H9 (cell line): Measurements from ENCODE around the gene TSPAN3. TPM values are rescaled to one million over a fixed set of nuclear protein-coding genes. Genes with fewer than 3 reads are reported as not detected.

Source experiments
- DNase-seq: peaks from one replicate; pipeline ENCODE4 v3.0.0-alpha.2; 2017
- H2AFZ ChIP-seq: one replicate; pipeline ENCODE4 v1.6.1; 2013; ENCODE audit warnings: mild to moderate bottlenecking, low read length, control low read depth, moderate library complexity
- H2AK5ac ChIP-seq: 2 replicates; pipeline ENCODE4 v1.6.1; 2013; ENCODE audit warnings: low read length, control low read depth, mixed read lengths; ENCODE audit not compliant: insufficient read length
- H2BK120ac ChIP-seq: one replicate; pipeline ENCODE4 v1.6.1; 2013; ENCODE audit warnings: low read depth, mild to moderate bottlenecking, low read length, control low read depth, inconsistent platforms; ENCODE audit not compliant: poor library complexity, severe bottlenecking
- H2BK12ac ChIP-seq: 2 replicates; pipeline ENCODE4 v1.6.1; 2013; ENCODE audit warnings: low read length, control low read depth, mixed read lengths, low read depth; ENCODE audit not compliant: insufficient read length
- H2BK15ac ChIP-seq: 2 replicates; pipeline ENCODE4 v1.6.1; 2013; ENCODE audit warnings: low read depth, low read length, control low read depth
- H2BK20ac ChIP-seq: one replicate; pipeline ENCODE4 v1.6.1; 2013; ENCODE audit warnings: low read depth, mild to moderate bottlenecking, low read length, control low read depth, inconsistent platforms; ENCODE audit not compliant: poor library complexity, severe bottlenecking
- H2BK5ac ChIP-seq: 2 replicates; pipeline ENCODE4 v1.6.1; 2013; ENCODE audit warnings: low read length, control low read depth, mixed read lengths; ENCODE audit not compliant: insufficient read length
- H3K14ac ChIP-seq: 2 replicates; pipeline ENCODE4 v1.6.1; 2013; ENCODE audit warnings: low read length, control low read depth; ENCODE audit not compliant: insufficient read depth
- H3K18ac ChIP-seq: 2 replicates; pipeline ENCODE4 v1.6.1; 2013; ENCODE audit warnings: low read depth, mild to moderate bottlenecking, mixed read lengths, low read length, control low read depth; ENCODE audit not compliant: insufficient read length
- H3K23ac ChIP-seq: 2 replicates; pipeline ENCODE4 v1.6.1; 2013; ENCODE audit warnings: low read length, control low read depth, mixed read lengths, low read depth; ENCODE audit not compliant: insufficient read length
- H3K23me2 ChIP-seq: 2 replicates; pipeline ENCODE4 v1.6.1; 2013; ENCODE audit warnings: low read depth, mild to moderate bottlenecking, mixed read lengths, low read length, control low read depth; ENCODE audit not compliant: insufficient read length, poor library complexity, severe bottlenecking
- H3K27ac ChIP-seq: 2 replicates; pipeline ENCODE4 v1.5.1; 2013; ENCODE audit warnings: low read length, control low read depth, mixed read lengths, low read depth; ENCODE audit not compliant: insufficient read length
- H3K27me3 ChIP-seq: 2 replicates; pipeline ENCODE4 v1.6.1; 2013; ENCODE audit warnings: low read length, control low read depth, inconsistent platforms; ENCODE audit not compliant: insufficient read depth
- H3K4ac ChIP-seq: 2 replicates; pipeline ENCODE4 v1.6.1; 2013; ENCODE audit warnings: low read depth, mild to moderate bottlenecking, control low read depth, inconsistent platforms, low read length, moderate library complexity
- H3K4me1 ChIP-seq: 2 replicates; pipeline ENCODE4 v1.6.1; 2013; ENCODE audit warnings: low read length, control low read depth, inconsistent platforms; ENCODE audit not compliant: insufficient read depth
- H3K4me2 ChIP-seq: 2 replicates; pipeline ENCODE4 v1.6.1; 2013; ENCODE audit warnings: low read length, control low read depth, mixed read lengths; ENCODE audit not compliant: insufficient read length, insufficient read depth
- H3K56ac ChIP-seq: 2 replicates; pipeline ENCODE4 v1.6.1; 2013; ENCODE audit warnings: low read depth, mild to moderate bottlenecking, mixed read lengths, low read length, control low read depth; ENCODE audit not compliant: insufficient read length
- H3K79me1 ChIP-seq: 2 replicates; pipeline ENCODE4 v1.6.1; 2013; ENCODE audit warnings: low read depth, mild to moderate bottlenecking, moderate library complexity, low read length, control low read depth, inconsistent platforms; ENCODE audit not compliant: insufficient read depth, poor library complexity, severe bottlenecking
- H3K79me2 ChIP-seq: 2 replicates; pipeline ENCODE4 v1.6.1; 2013; ENCODE audit warnings: low read length, control low read depth, inconsistent platforms; ENCODE audit not compliant: insufficient read depth
- H3K9ac ChIP-seq: 2 replicates; pipeline ENCODE4 v1.6.1; 2013; ENCODE audit warnings: low read length, control low read depth, mixed read lengths; ENCODE audit not compliant: insufficient read length; ENCODE audit errors: extremely low read depth
- H3K9me3 ChIP-seq: one replicate; pipeline ENCODE4 v1.6.1; 2013; ENCODE audit warnings: low read depth, low read length, inconsistent platforms; ENCODE audit not compliant: control insufficient read depth
- H3T11ph ChIP-seq: one replicate; pipeline ENCODE4 v1.6.1; 2013; ENCODE audit warnings: mild to moderate bottlenecking, low read length, control low read depth, inconsistent platforms
- H4K20me1 ChIP-seq: one replicate; pipeline ENCODE4 v1.6.1; 2013; ENCODE audit not compliant: control insufficient read depth, insufficient read length, insufficient read depth
- H4K5ac ChIP-seq: 2 replicates; pipeline ENCODE4 v1.6.1; 2013; ENCODE audit warnings: low read depth, mild to moderate bottlenecking, mixed read lengths, low read length, control low read depth; ENCODE audit not compliant: insufficient read length
- H4K8ac ChIP-seq: replicated peaks from 2 replicates; pipeline ENCODE4 v1.6.1; 2013; ENCODE audit warnings: low read length, control low read depth, mixed read lengths, low read depth; ENCODE audit not compliant: insufficient read length
- H4K91ac ChIP-seq: 2 replicates; pipeline ENCODE4 v1.6.1; 2013; ENCODE audit warnings: low read depth, mild to moderate bottlenecking, moderate library complexity, mixed read lengths, low read length, control low read depth; ENCODE audit not compliant: insufficient read length
- H3K27ac Mint-ChIP-seq, 3 experiments: 2 replicates in 2 of 3; 3 replicates in 1 of 3; pipeline ENCODE4 v1.8.0; 2020 to 2021; ENCODE audit warnings: mixed read lengths in 3 of 3, mild to moderate bottlenecking in 1 of 3, moderate library complexity in 1 of 3
- H3K27me3 Mint-ChIP-seq: 2 replicates; pipeline ENCODE4 v1.8.0; 2021; ENCODE audit warnings: low read depth, mild to moderate bottlenecking, moderate library complexity, mixed read lengths
- H3K36me3 Mint-ChIP-seq, 3 experiments: 2 replicates in 2 of 3; 3 replicates in 1 of 3; pipeline ENCODE4 v1.8.0; 2020 to 2021; ENCODE audit warnings: low read depth in 3 of 3, mixed read lengths in 3 of 3; ENCODE audit not compliant: insufficient read depth in 1 of 3
- H3K4me1 Mint-ChIP-seq, 2 experiments: 2 replicates each; pipeline ENCODE4 v1.8.0; 2020; ENCODE audit warnings: mixed read lengths in 2 of 2
- H3K4me3 Mint-ChIP-seq, 2 experiments: 2 replicates in 1 of 2; 3 replicates in 1 of 2; pipeline ENCODE4 v1.8.0; 2020 to 2021; ENCODE audit warnings: mild to moderate bottlenecking in 2 of 2, mixed read lengths in 2 of 2, moderate library complexity in 1 of 2
- H3K9me3 Mint-ChIP-seq, 2 experiments: 2 replicates in 1 of 2; 3 replicates in 1 of 2; pipeline ENCODE4 v1.8.0; 2020; ENCODE audit warnings: mild to moderate bottlenecking in 2 of 2, mixed read lengths in 2 of 2, moderate library complexity in 1 of 2
- CTCF ChIP-seq: fragments of 200-600 bp; sonication (generic); conservative IDR thresholded peaks from 3 replicates; pipeline ENCODE4 v1.8.0; 2021; ENCODE audit warnings: antibody characterized with exemption, mild to moderate bottlenecking
- WGBS: extraction: QIAGEN DNeasy Blood & Tissue Kit; methylation state at CpG from one replicate; pipeline ENCODE4 v1.1.7; 2013; ENCODE audit warnings: missing lambda C conversion rate, low lambda C conversion rate, mixed read lengths; ENCODE audit not compliant: insufficient read length; ENCODE audit errors: extremely low coverage; 5-methylcytosine and 5-hydroxymethylcytosine counted together
- total RNA-seq: library from RNA; stranded (reverse); gene quantifications from 2 replicates; pipeline ENCODE4 v1.2.1, GENCODE V29; 2021

TSPAN3 gene
- total RNA-seq, 1 experiment from 2014 or later = 117 TPM

- peaks cover 3% of the 10 kb centered on the region for H3K79me1 ChIP-seq
- no peak overlapping the region for H2BK12ac ChIP-seq
- H2AFZ ChIP-seq = no peak overlapping the region
- no peak overlapping the region for H3K14ac ChIP-seq
- DNase-seq = no peak
- H4K91ac ChIP-seq = no peak overlapping the region
- peaks cover 4% of the 10 kb centered on the region; the same call in 1 of the 2 replicates for H3K79me2 ChIP-seq
- no peak overlapping the region for H3K4me3 Mint-ChIP-seq
- H3K9me3 Mint-ChIP-seq = no peaks in the 10 kb centered on the region
- H3K4ac ChIP-seq = no peak overlapping the region
- no peak overlapping the region for H3K9ac ChIP-seq
- no peaks in the 10 kb centered on the region for H3K9me3 ChIP-seq
- no peaks in the 10 kb centered on the region for H3K36me3 Mint-ChIP-seq
- no peak overlapping the region for H2BK20ac ChIP-seq
- WGBS = no CpG with 5 or more reads among the region's 2 CpGs
- no peak overlapping the region; a peak in 1 of 7 replicates for H3K27ac Mint-ChIP-seq
- peaks cover 2% of the 10 kb centered on the region for H3K4me1 ChIP-seq
- H3K4me1 Mint-ChIP-seq = peaks cover 44 to 54% of the 10 kb centered on the region in 2 experiments
- no peak overlapping the region for H2BK5ac ChIP-seq
- H3K18ac ChIP-seq = no peak overlapping the region
- TF ChIP-seq CTCF = no peak
- H4K8ac ChIP-seq = no peak overlapping the region
- H4K5ac ChIP-seq = no peak overlapping the region
- H3K4me2 ChIP-seq = no peak overlapping the region
- H3K27me3 Mint-ChIP-seq = no peaks in the 10 kb centered on the region
- H3K23me2 ChIP-seq = no peaks in the 10 kb centered on the region
- H2BK120ac ChIP-seq = no peak overlapping the region
- no peaks in the 10 kb centered on the region for H4K20me1 ChIP-seq
- no peak overlapping the region for H2BK15ac ChIP-seq
- H3T11ph ChIP-seq = no peak overlapping the region
- H3K56ac ChIP-seq = no peak overlapping the region
- H3K27ac ChIP-seq = no peak overlapping the region
- H3K23ac ChIP-seq = no peak overlapping the region
- H2AK5ac ChIP-seq = no peak overlapping the region
- H3K27me3 ChIP-seq = no peaks in the 10 kb centered on the region
Measured at GRCh38 chr15:77059786-77060361, 11.0 kb downstream of the TSPAN3 start.
